Measurements from ENCODE around the gene LPIN1.

DNA sequence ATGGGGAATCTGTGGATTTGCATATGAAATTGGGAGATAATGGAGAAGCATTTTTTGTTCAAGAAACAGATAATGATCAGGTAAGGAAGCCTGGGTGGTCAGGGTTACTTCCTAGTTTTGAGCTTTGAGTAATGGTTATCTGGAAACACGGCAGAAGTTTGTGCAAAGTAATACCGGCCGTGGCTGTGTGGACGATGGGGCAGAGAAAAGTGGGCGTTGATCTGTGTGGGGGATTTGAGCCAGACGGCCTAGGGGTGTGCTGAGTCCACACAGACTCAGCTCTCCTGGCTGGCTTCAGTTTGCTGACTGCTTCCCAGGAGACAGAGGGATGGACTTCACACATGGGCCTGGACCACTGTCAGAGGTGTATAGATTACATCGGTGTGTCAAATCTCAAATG, 21.3 kb downstream of the LPIN1 start:
- TF ChIP-seq, protein P1, sequence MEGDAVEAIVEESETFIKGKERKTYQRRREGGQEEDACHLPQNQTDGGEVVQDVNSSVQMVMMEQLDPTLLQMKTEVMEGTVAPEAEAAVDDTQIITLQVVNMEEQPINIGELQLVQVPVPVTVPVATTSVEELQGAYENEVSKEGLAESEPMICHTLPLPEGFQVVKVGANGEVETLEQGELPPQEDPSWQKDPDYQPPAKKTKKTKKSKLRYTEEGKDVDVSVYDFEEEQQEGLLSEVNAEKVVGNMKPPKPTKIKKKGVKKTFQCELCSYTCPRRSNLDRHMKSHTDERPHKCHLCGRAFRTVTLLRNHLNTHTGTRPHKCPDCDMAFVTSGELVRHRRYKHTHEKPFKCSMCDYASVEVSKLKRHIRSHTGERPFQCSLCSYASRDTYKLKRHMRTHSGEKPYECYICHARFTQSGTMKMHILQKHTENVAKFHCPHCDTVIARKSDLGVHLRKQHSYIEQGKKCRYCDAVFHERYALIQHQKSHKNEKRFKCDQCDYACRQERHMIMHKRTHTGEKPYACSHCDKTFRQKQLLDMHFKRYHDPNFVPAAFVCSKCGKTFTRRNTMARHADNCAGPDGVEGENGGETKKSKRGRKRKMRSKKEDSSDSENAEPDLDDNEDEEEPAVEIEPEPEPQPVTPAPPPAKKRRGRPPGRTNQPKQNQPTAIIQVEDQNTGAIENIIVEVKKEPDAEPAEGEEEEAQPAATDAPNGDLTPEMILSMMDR (conservative IDR thresholded peaks at IDR 0.05; ENCODE audit: low read depth, low read length) = no peak
- no peak for TF ChIP-seq EZH2 (IDR thresholded peaks at IDR 0.05; ENCODE audit: borderline replicate concordance, low read depth, low read length, poor library complexity, severe bottlenecking)
